CD4-positive, CD25-positive, alpha-beta regulatory T cell (primary cell): ENCODE measurements around the gene ADGRV1. TPM values are rescaled to one million over a fixed set of nuclear protein-coding genes. Genes with fewer than 3 reads are reported as not detected.
"Not testable (repeated sequence)": the region's sequence is repeated elsewhere in the genome, so short reads cannot be mapped to it uniquely, and the experiment has no call there.

Experiments
- ATAC-seq, 2 donors: fragments of 150-1000 bp; cut with Tn5 transposase; one replicate each; pipeline ENCODE4 v1.10.0; 2021; ENCODE audit warnings: low read depth in 2 of 2, moderate number of reproducible peaks in 2 of 2, moderate library complexity in 1 of 2
- DNase-seq, 3 donors: peaks; one replicate each; pipeline versions ENCODE4 v3.0.0 to v3.0.0-alpha.2; 2012 to 2022; ENCODE audit warnings: mixed read lengths in 1 of 3
- H3K27ac ChIP-seq: one replicate; pipeline ENCODE4 v1.7.0; 2013; ENCODE audit warnings: mild to moderate bottlenecking, low read length; ENCODE audit not compliant: insufficient read depth, poor library complexity, severe bottlenecking
- H3K27me3 ChIP-seq: one replicate; pipeline ENCODE4 v1.7.0; 2013; ENCODE audit warnings: low read length; ENCODE audit not compliant: control insufficient read depth, insufficient read depth
- H3K36me3 ChIP-seq: one replicate; pipeline ENCODE4 v1.7.0; 2013; ENCODE audit warnings: mild to moderate bottlenecking, low read length, moderate library complexity; ENCODE audit not compliant: control insufficient read depth, insufficient read depth
- H3K4me1 ChIP-seq: 2 replicates; pipeline ENCODE4 v1.7.0; 2013; ENCODE audit warnings: mild to moderate bottlenecking, low read length; ENCODE audit not compliant: insufficient read depth, control insufficient read depth, poor library complexity, severe bottlenecking
- H3K4me3 ChIP-seq: one replicate; pipeline ENCODE4 v1.7.0; 2013; ENCODE audit warnings: low read depth, mild to moderate bottlenecking, low read length, moderate library complexity
- H3K9me3 ChIP-seq, 2 experiments: 1 replicate in 1 of 2; 2 replicates in 1 of 2; pipeline ENCODE4 v1.7.0; 2013; ENCODE audit warnings: low read length in 2 of 2, mild to moderate bottlenecking in 1 of 2, moderate library complexity in 1 of 2; ENCODE audit not compliant: control insufficient read depth in 2 of 2
- H3K27ac Mint-ChIP-seq, 3 donors: one replicate each; pipeline ENCODE4 v1.8.0; 2020 to 2022; ENCODE audit warnings: mild to moderate bottlenecking in 3 of 3, mixed read lengths in 3 of 3, moderate library complexity in 2 of 3
- H3K27me3 Mint-ChIP-seq: one replicate; pipeline ENCODE4 v1.8.0; 2022; ENCODE audit warnings: mild to moderate bottlenecking, mixed read lengths
- H3K36me3 Mint-ChIP-seq: one replicate; pipeline ENCODE4 v1.8.0; 2020; ENCODE audit warnings: mixed read lengths
- H3K4me1 Mint-ChIP-seq, 4 donors: one replicate each; pipeline ENCODE4 v1.8.0; 2020 to 2022; ENCODE audit warnings: mixed read lengths in 4 of 4, mild to moderate bottlenecking in 1 of 4
- H3K4me3 Mint-ChIP-seq, 4 donors: one replicate each; pipeline ENCODE4 v1.8.0; 2020 to 2022; ENCODE audit warnings: mild to moderate bottlenecking in 4 of 4, mixed read lengths in 4 of 4, moderate library complexity in 3 of 4
- H3K9me3 Mint-ChIP-seq, 7 donors: one replicate each; pipeline ENCODE4 v1.8.0; 2020 to 2022; ENCODE audit warnings: mixed read lengths in 7 of 7, mild to moderate bottlenecking in 3 of 7, moderate library complexity in 2 of 7
- polyA plus RNA-seq, 4 donors: library from polyadenylated mRNA; unstranded; fragments of 300-500 nt; fragmentation: Illumina TruSeq; gene quantifications; one replicate each; pipeline ENCODE4 v1.2.3, GENCODE V29; 2021
- total RNA-seq: library from RNA; stranded (reverse); gene quantifications from one replicate; pipeline ENCODE4 v1.2.3, GENCODE V29; 2022

The ADGRV1 gene
- total and polyA plus RNA-seq, 5 donors from 2014 or later, result 0.42 to 0.52 TPM; not detected in 3

DNA sequence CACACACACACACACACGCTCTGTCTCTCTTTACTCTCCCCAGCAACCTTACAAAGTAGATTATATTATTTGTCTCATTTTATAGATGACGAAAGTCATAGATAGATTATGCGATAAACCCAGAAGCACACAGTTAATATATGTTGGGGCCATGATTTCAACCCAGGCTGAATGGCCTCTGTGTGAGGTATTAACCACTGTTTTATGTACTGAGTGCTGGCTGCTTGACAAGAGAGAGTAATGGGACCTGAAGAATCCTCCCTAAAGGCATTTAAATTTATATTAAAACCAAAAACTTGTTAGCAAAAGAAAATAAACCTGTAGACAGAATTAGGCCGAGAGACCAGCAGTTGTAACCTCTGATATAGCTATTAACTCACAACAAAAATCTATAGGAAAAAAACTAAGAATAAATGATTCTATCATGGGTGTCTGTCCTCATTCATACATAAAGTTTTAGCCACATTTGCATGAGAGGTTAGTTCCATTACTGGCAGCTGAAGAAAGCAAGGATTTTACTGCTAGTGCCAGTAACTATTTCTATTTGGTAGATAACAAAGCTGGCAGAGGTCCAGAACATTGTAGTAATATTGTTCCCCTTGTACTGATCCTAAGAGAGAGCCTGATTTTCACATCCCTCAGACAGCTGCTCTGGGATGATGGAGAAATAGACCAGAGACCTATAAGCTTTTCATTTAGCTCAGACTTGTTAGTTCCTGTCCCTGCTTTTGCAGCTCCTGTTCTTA is 250.9 kb downstream of the ADGRV1 start:
- Mint-ChIP-seq H3K27ac (no peak overlapping the region), H3K27me3 (no peaks in the 10 kb centered on the region), H3K36me3 (no peaks in the 10 kb centered on the region), H3K4me1 (no peaks in the 10 kb centered on the region), H3K4me3 (no peak overlapping the region), H3K9me3 (no peaks in the 10 kb centered on the region)
- no peak overlapping the region for H3K27ac ChIP-seq
- DNase-seq, result no peak
- no peak overlapping the region for H3K4me3 ChIP-seq
- ATAC-seq, result no peak
- no peaks in the 10 kb centered on the region for H3K9me3 ChIP-seq
- H3K4me1 ChIP-seq, result no peaks in the 10 kb centered on the region
- H3K27me3 ChIP-seq, result no peaks in the 10 kb centered on the region
- no peaks in the 10 kb centered on the region for H3K36me3 ChIP-seq

- H3K36me3 Mint-ChIP-seq, result no peaks in the 10 kb centered on the region
- Histone ChIP-seq H3K36me3 (no peaks in the 10 kb centered on the region), H3K9me3 (no peaks in the 10 kb centered on the region), H3K4me1 (no peaks in the 10 kb centered on the region), H3K4me3 (no peak overlapping the region), H3K27me3 (no peaks in the 10 kb centered on the region), H3K27ac (no peak overlapping the region)
- H3K27me3 Mint-ChIP-seq, result no peaks in the 10 kb centered on the region
- no peaks in the 10 kb centered on the region for H3K4me1 Mint-ChIP-seq
- H3K27ac Mint-ChIP-seq, result no peak overlapping the region
- no peak for ATAC-seq
- H3K4me3 Mint-ChIP-seq, result no peak overlapping the region
- H3K9me3 Mint-ChIP-seq, result no peaks in the 10 kb centered on the region
- DNase-seq, result no peak
Observed at GRCh38 chr5:90810211-90810610, 251.6 kb downstream of the ADGRV1 start.

DNA sequence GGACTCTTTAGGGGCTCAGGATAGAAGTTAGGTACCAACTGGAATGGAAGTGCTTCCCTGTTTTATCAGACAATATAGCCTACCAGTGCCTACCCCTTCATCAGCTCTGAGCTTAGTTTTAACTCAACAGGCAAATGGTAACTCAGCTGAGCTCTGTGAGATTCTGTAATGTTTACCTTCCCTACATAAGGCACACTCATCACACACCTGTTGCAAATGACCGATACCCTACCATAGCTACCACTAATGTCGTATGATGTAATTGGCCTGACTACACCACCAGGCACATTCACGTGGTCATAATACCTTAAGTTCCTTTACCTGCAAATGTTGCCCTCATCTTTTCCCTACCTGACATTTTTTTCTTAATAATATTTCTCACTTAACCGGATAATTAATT is 254.8 kb downstream of the ADGRV1 start:
- DNase-seq (no peak), ATAC-seq (no peak)
- Mint-ChIP-seq H3K27ac (no peak overlapping the region), H3K4me3 (no peak overlapping the region), H3K27me3 (no peaks in the 10 kb centered on the region), H3K36me3 (no peaks in the 10 kb centered on the region), H3K9me3 (peaks cover 0 to 2% (median 0%) of the 10 kb centered on the region in 7 donors), H3K4me1 (no peaks in the 10 kb centered on the region)
- no peaks in the 10 kb centered on the region for H3K9me3 ChIP-seq
- no peaks in the 10 kb centered on the region for H3K36me3 ChIP-seq
- no peaks in the 10 kb centered on the region for H3K27me3 ChIP-seq
- H3K4me3 ChIP-seq, result no peak overlapping the region
- no peaks in the 10 kb centered on the region for H3K4me1 ChIP-seq
- H3K27ac ChIP-seq, result no peak overlapping the region

DNA sequence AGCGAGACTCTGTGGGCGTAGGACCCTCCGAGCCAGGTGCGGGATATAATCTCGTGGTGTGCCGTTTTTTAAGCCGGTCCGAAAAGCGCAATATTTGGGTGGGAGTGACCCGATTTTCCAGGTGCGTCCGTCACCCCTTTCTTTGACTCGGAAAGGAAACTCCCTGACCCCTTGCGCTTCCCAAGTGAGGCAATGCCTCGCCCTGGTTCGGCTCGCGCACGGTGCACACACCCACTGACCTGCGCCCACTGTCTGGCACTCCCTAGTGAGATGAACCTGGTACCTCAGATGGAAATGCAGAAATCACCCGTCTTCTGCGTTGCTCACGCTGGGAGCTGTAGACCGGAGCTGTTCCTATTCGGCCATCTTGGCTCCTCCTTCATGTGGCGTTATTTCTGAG is 263.5 kb downstream of the ADGRV1 start:
- H3K4me1 Mint-ChIP-seq, H3K4me1 ChIP-seq, H3K27ac ChIP-seq, H3K27me3 Mint-ChIP-seq, H3K9me3 ChIP-seq, H3K36me3 Mint-ChIP-seq, H3K36me3 ChIP-seq, H3K4me3 ChIP-seq, H3K4me3 Mint-ChIP-seq, H3K9me3 Mint-ChIP-seq, H3K27ac Mint-ChIP-seq, DNase-seq, ATAC-seq, H3K27me3 ChIP-seq: not testable (repeated sequence)

DNA sequence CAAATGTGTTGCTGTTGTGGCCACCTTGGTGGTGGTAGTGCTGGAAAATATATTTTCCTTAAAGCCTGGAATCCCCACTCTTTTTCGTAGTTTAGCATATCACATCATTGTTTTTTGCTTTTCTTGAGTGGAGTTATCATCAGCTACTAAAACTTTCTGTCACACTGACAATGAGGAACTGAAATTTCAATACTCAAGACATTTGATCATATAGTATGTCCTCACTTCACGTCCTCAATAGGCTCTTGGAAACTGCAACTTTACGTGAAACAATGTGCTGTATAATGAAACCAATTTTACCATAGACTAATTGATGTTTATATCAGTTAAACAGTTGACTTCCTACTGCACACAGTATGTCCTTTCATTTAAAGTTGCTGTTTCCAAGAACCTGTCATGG is 265.8 kb downstream of the ADGRV1 start:
- Mint-ChIP-seq H3K36me3 (no peaks in the 10 kb centered on the region), H3K27me3 (no peaks in the 10 kb centered on the region), H3K4me3 (no peak overlapping the region), H3K4me1 (no peaks in the 10 kb centered on the region), H3K9me3 (peaks cover 0 to 2% (median 0%) of the 10 kb centered on the region in 7 donors), H3K27ac (no peak overlapping the region)
- no peaks in the 10 kb centered on the region for H3K36me3 ChIP-seq
- ATAC-seq (no peak), DNase-seq (no peak)
- H3K9me3 ChIP-seq, result no peaks in the 10 kb centered on the region
- H3K4me1 ChIP-seq, result no peaks in the 10 kb centered on the region
- no peak overlapping the region for H3K4me3 ChIP-seq
- no peak overlapping the region for H3K27ac ChIP-seq
- no peaks in the 10 kb centered on the region for H3K27me3 ChIP-seq

DNA sequence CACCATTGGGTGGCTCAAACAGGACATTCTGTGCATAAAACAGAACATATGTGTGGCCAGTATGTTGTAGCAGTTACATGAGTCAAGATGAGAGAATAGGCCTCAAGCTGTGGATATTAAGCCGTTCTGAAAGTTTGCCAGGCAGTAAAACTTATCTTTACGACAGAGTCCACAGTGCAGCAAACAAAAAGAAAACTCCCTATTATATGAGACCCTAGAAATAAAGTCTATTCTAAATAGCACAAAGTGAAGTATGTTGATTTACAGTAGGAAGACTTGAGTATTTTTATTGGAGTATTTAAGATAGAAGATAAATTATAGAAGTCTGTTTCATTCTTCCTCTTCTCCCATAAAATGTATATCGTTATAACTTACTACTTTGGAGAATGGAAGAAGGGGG is 271.5 kb downstream of the ADGRV1 start:
- no peaks in the 10 kb centered on the region for H3K4me1 Mint-ChIP-seq
- peaks cover 0 to 3% (median 0%) of the 10 kb centered on the region in 7 donors for H3K9me3 Mint-ChIP-seq
- no peaks in the 10 kb centered on the region for H3K27me3 ChIP-seq

DNA sequence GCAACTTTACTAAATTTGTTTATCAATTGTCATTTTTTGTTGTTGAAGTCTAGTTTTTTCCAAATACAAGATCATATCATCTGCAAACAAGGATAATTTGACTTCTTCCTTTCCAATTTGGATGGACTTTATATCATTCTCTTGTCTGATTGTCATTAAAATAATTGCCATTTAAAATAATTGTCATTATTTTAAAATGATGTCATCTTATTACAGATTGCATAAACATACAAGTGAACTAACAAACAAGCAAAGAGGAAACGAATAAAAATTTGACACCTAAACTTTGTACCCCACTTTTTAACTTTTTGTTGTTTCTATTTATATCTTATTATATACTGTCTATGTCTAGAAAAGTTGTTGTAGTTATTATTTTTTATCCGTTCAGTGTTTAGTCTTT is 275.2 kb downstream of the ADGRV1 start:
- Histone ChIP-seq H3K9me3 (no peaks in the 10 kb centered on the region), H3K27ac (no peak overlapping the region), H3K4me3 (no peak overlapping the region), H3K36me3 (no peaks in the 10 kb centered on the region), H3K27me3 (no peaks in the 10 kb centered on the region), H3K4me1 (no peaks in the 10 kb centered on the region)
- H3K4me1 Mint-ChIP-seq, result no peaks in the 10 kb centered on the region
- peaks cover 0 to 3% (median 0%) of the 10 kb centered on the region in 7 donors for H3K9me3 Mint-ChIP-seq
- H3K27me3 Mint-ChIP-seq, result no peaks in the 10 kb centered on the region
- no peak overlapping the region for H3K4me3 Mint-ChIP-seq
- no peak for ATAC-seq
- no peak for DNase-seq
- H3K36me3 Mint-ChIP-seq, result no peaks in the 10 kb centered on the region
- no peak overlapping the region for H3K27ac Mint-ChIP-seq

More for the DNA sequence above, 271.5 kb downstream of the ADGRV1 start:
- Mint-ChIP-seq H3K36me3 (no peaks in the 10 kb centered on the region), H3K4me3 (no peak overlapping the region), H3K27me3 (no peaks in the 10 kb centered on the region), H3K27ac (no peak overlapping the region)
- no peak for ATAC-seq
- DNase-seq, result no peak
- Histone ChIP-seq H3K9me3 (no peaks in the 10 kb centered on the region), H3K4me3 (no peak overlapping the region), H3K4me1 (no peaks in the 10 kb centered on the region), H3K27ac (no peak overlapping the region), H3K36me3 (no peaks in the 10 kb centered on the region)

DNA sequence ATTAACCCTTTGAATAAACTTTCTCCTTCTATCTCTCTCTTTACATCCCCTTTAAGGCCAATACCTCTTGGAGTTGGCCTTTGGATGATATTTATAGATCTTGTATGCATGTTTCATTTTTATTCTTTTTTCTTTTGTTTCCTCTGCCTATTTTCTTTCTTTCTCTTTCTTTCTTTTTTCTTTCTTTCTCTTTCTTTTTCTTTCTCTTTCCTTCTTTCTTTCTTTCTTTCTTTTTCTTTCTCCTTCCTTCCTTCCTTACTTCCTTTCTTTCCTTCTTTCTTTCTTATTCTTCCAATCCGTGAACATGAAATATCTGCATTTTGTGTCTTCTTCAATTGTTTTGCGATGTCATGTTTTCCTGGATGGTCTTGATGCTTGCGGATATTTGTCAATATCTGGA is 276.1 kb downstream of the ADGRV1 start:
- Mint-ChIP-seq H3K4me3 (no peak overlapping the region), H3K27me3 (no peaks in the 10 kb centered on the region), H3K4me1 (no peaks in the 10 kb centered on the region), H3K27ac (no peak overlapping the region), H3K9me3 (peaks cover 0 to 3% (median 0%) of the 10 kb centered on the region in 7 donors), H3K36me3 (no peaks in the 10 kb centered on the region)
- Histone ChIP-seq H3K27me3 (no peaks in the 10 kb centered on the region), H3K27ac (no peak overlapping the region), H3K4me3 (no peak overlapping the region), H3K36me3 (no peaks in the 10 kb centered on the region), H3K9me3 (no peaks in the 10 kb centered on the region), H3K4me1 (no peaks in the 10 kb centered on the region)
- ATAC-seq (no peak), DNase-seq (no peak)
